T-cell (primary cell): ENCODE results near the gene LARP1. TPM values are rescaled to one million over a fixed set of nuclear protein-coding genes. Genes with fewer than 3 reads are reported as not detected.

Experiments used
- ATAC-seq, 4 experiments: fragments of 200-7000 bp in 3 of 4; fragments of 150-1000 bp in 1 of 4; cut with Tn5 transposase; replicated peaks in 1 of 4; 1 replicate in 3 of 4; 2 replicates in 1 of 4; pipeline ENCODE4 v1.10.0; 2021; ENCODE audit warnings: moderate library complexity in 3 of 4, mild to moderate bottlenecking in 2 of 4, moderate number of reproducible peaks in 1 of 4
- CTCF ChIA-PET, 2 donors: fragments of 300-600 bp; sonication (Branson Sonifier 250); formaldehyde crosslinking; loops; one replicate each; lab custom pipeline; 2022; ENCODE audit warnings: antibody characterized with exemption in 2 of 2; lab: Charles Lee
- POLR2A ChIA-PET, 2 donors: fragments of 300-600 bp; sonication (Branson Sonifier 250); formaldehyde crosslinking; loops; one replicate each; lab custom pipeline; 2022; ENCODE audit warnings: antibody characterized with exemption in 2 of 2; lab: Charles Lee
- DNase-seq, 35 experiments: peaks; one replicate each; pipeline versions ENCODE4 v3.0.0 to v3.0.0-alpha.2; 2013 to 2023
- H3K27ac ChIP-seq: one replicate; pipeline ENCODE4 v1.5.1; 2013; ENCODE audit warnings: low read length
- H3K27me3 ChIP-seq, 2 experiments: replicated peaks in 1 of 2; 1 replicate in 1 of 2; 2 replicates in 1 of 2; pipeline versions ENCODE4 v1.6.1 to v1.7.0; 2013; ENCODE audit warnings: low read length in 1 of 2, mixed read lengths in 1 of 2; ENCODE audit not compliant: control insufficient read depth in 2 of 2, insufficient read depth in 2 of 2; ENCODE audit errors: extremely low read depth in 1 of 2
- H3K36me3 ChIP-seq, 2 donors: 1 replicate in 1 of 2; 2 replicates in 1 of 2; pipeline versions ENCODE4 v1.6.1 to v1.7.0; 2013; ENCODE audit warnings: low read length in 1 of 2; ENCODE audit not compliant: control insufficient read depth in 2 of 2, insufficient read depth in 1 of 2; ENCODE audit errors: extremely low read depth in 1 of 2
- H3K4me1 ChIP-seq, 2 experiments: 1 replicate in 1 of 2; 2 replicates in 1 of 2; pipeline versions ENCODE4 v1.6.1 to v1.7.0; 2013; ENCODE audit warnings: low read length in 2 of 2, mixed read lengths in 1 of 2; ENCODE audit not compliant: insufficient read depth in 2 of 2, control insufficient read depth in 1 of 2; ENCODE audit errors: extremely low read depth in 1 of 2
- H3K4me3 ChIP-seq, 2 donors: 1 replicate in 1 of 2; 2 replicates in 1 of 2; pipeline versions ENCODE4 v1.5.1 to v1.7.0; 2013; ENCODE audit warnings: mild to moderate bottlenecking in 2 of 2, low read length in 1 of 2, moderate library complexity in 1 of 2; ENCODE audit not compliant: control insufficient read depth in 1 of 2; ENCODE audit errors: extremely low read depth in 1 of 2
- H3K9me3 ChIP-seq: 2 replicates; pipeline ENCODE4 v1.7.0; 2013
- H3K27ac Mint-ChIP-seq, 2 donors: one replicate each; pipeline ENCODE4 v1.8.0; 2020 to 2021; ENCODE audit warnings: mild to moderate bottlenecking in 2 of 2, mixed read lengths in 2 of 2
- H3K27me3 Mint-ChIP-seq, 2 donors: one replicate each; pipeline ENCODE4 v1.8.0; 2021 to 2022; ENCODE audit warnings: mixed read lengths in 2 of 2
- H3K36me3 Mint-ChIP-seq: one replicate; pipeline ENCODE4 v1.8.0; 2021; ENCODE audit warnings: mixed read lengths
- H3K4me1 Mint-ChIP-seq, 3 donors: one replicate each; pipeline ENCODE4 v1.8.0; 2020 to 2022; ENCODE audit warnings: mixed read lengths in 3 of 3, mild to moderate bottlenecking in 1 of 3
- H3K4me3 Mint-ChIP-seq, 3 donors: one replicate each; pipeline ENCODE4 v1.8.0; 2020 to 2022; ENCODE audit warnings: mild to moderate bottlenecking in 3 of 3, mixed read lengths in 3 of 3, moderate library complexity in 3 of 3
- H3K9me3 Mint-ChIP-seq, 3 donors: one replicate each; pipeline ENCODE4 v1.8.0; 2020 to 2022; ENCODE audit warnings: mixed read lengths in 3 of 3
- WGBS: methylation state at CpG from one replicate; pipeline ENCODE4 v1.1.5; 2013; ENCODE audit warnings: missing lambda C conversion rate; ENCODE audit not compliant: insufficient coverage; 5-methylcytosine and 5-hydroxymethylcytosine counted together
- total RNA-seq, 35 experiments: library from RNA in 6 of 35; stranded (reverse) in 6 of 35; fragments of 120-200 nt in 1 of 35; gene quantifications; one replicate each; pipeline versions ENCODE4 v1.2.1 to v1.2.4 and lab custom pipeline; 2013 to 2026

Gene LARP1
- total RNA-seq, 5 donors from 2014 or later (not counting 1 experiment from before 2014, with no cell fraction given), result 137 to 201 (median 182) TPM

DNA sequence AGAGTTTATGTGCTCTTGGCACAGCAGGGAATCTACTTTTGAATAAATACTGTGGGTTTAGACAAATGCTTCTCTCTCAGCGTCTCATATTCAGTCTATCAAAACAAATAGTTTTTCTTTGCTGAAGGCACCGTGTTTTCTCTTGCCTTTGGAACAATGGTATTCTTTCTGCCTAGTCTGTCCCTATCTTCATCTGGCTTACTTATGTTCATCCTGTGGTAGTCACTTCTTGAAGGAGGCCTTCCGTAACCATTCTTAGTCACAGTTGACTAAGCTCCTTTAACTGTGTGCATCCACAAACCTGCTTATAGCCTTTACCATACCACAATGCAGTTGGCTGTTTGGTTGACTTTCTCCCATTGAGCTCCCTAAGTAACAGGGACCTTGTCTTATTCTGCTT, 45.9 kb downstream of the LARP1 start:
- ChIA-PET POLR2A (interaction anchor here in 1 of 2 donors (0.5 kb wide), 1 partner anchor 312 kb away, joined by 3 read pairs; no protein-coding TSS in a partner anchor), CTCF (interaction anchor here in 1 of 2 donors (0.5 kb wide), 1 partner anchor 98 kb away, joined by 3 read pairs; no protein-coding TSS in a partner anchor)
- Histone ChIP-seq H3K4me3 (no peak overlapping the region), H3K4me1 (no peaks in the 10 kb centered on the region), H3K9me3 (no peaks in the 10 kb centered on the region), H3K27me3 (no peaks in the 10 kb centered on the region), H3K36me3 (peaks cover 17 to 88% of the 10 kb centered on the region in 2 donors), H3K27ac (no peak overlapping the region)
- H3K36me3 Mint-ChIP-seq, result peaks cover 69% of the 10 kb centered on the region
- no peaks in the 10 kb centered on the region for H3K9me3 Mint-ChIP-seq
- no peak for ATAC-seq
- DNase-seq, result no peak
- no peaks in the 10 kb centered on the region for H3K27me3 Mint-ChIP-seq
- no peak overlapping the region for H3K27ac Mint-ChIP-seq
- H3K4me1 Mint-ChIP-seq, result peaks cover 8 to 11% (median 8%) of the 10 kb centered on the region in 3 donors
- WGBS, result 100% methylated on average over 1 of the region's 3 CpGs
- no peak overlapping the region for H3K4me3 Mint-ChIP-seq

GRCh38 chr5:154802050-154802449, 46.9 kb downstream of the LARP1 start:
- Histone ChIP-seq H3K4me1 (no peaks in the 10 kb centered on the region), H3K27ac (no peak overlapping the region), H3K27me3 (no peaks in the 10 kb centered on the region), H3K36me3 (peaks cover 17 to 89% of the 10 kb centered on the region in 2 donors), H3K4me3 (no peak overlapping the region), H3K9me3 (no peaks in the 10 kb centered on the region)
- POLR2A ChIA-PET, result no interaction called here
- Mint-ChIP-seq H3K36me3 (peaks cover 70% of the 10 kb centered on the region), H3K9me3 (no peaks in the 10 kb centered on the region), H3K4me3 (no peak overlapping the region), H3K4me1 (peaks cover 8 to 9% (median 8%) of the 10 kb centered on the region in 3 donors), H3K27me3 (no peaks in the 10 kb centered on the region), H3K27ac (peak overlapping the region in 1 of 2 donors; percentile 55)
- DNase-seq, result no peak
- ATAC-seq, result no peak
- WGBS, result 100% methylated on average over 3 of the region's 9 CpGs
- CTCF ChIA-PET, result interaction anchor here in 1 of 2 donors (0.6 kb wide), 1 partner anchor 15 kb away, joined by 4 read pairs; no protein-coding TSS in a partner anchor

DNA sequence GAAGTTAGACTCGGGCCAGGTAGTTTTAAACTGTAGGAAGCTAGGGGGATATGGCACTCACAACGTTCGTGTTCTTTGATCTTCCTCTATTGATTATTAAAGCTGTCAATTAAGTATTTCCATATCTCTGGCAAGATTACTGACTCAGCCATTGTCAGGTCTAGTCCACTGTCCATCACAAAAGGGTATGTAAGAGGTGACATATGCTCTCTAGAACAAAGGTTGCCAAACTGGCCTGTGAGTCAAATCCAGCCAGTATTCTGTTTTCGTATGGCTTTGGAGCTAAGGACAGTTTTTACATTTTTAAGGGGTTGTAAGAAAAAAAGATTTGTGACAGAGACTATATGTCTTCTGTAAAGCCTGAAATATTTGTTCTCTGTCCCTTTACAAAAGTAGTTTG, 51.0 kb downstream of the LARP1 start:
- H3K4me3 Mint-ChIP-seq, result no peak overlapping the region
- DNase-seq, result no peak
- no peak overlapping the region for H3K27ac Mint-ChIP-seq
- WGBS, result no CpG with 5 or more reads among the region's 4 CpGs
- H3K27me3 Mint-ChIP-seq, result no peaks in the 10 kb centered on the region
- CTCF ChIA-PET, result no interaction called here
- peaks cover 68% of the 10 kb centered on the region for H3K36me3 Mint-ChIP-seq
- Histone ChIP-seq H3K4me1 (no peaks in the 10 kb centered on the region), H3K4me3 (no peak overlapping the region), H3K9me3 (no peaks in the 10 kb centered on the region), H3K27ac (no peak overlapping the region), H3K36me3 (peaks cover 15 to 85% of the 10 kb centered on the region in 2 donors), H3K27me3 (no peaks in the 10 kb centered on the region)
- peaks cover under 1 to 8% (median 2%) of the 10 kb centered on the region in 3 donors for H3K4me1 Mint-ChIP-seq
- no peak for ATAC-seq
- H3K9me3 Mint-ChIP-seq, result no peaks in the 10 kb centered on the region
- POLR2A ChIA-PET, result no interaction called here

GRCh38 chr5:154811239-154811638, 56.1 kb downstream of the LARP1 start:
- Histone ChIP-seq H3K27ac (no peak overlapping the region), H3K4me3 (no peak overlapping the region), H3K4me1 (peaks cover 8 to 21% of the 10 kb centered on the region in 2 experiments), H3K36me3 (peaks cover 17 to 76% of the 10 kb centered on the region in 2 donors), H3K9me3 (no peaks in the 10 kb centered on the region), H3K27me3 (no peaks in the 10 kb centered on the region)
- WGBS, result no CpG with 5 or more reads among the region's 7 CpGs
- DNase-seq (no peak), ATAC-seq (no peak)
- ChIA-PET POLR2A (interaction anchor here in 1 of 2 donors (0.6 kb wide), 1 partner anchor 162 kb away, joined by 4 read pairs; no protein-coding TSS in a partner anchor), CTCF (interaction anchor here (0.5 to 1.2 kb wide), 3 partner anchors 90 to 314 kb away, joined by 3 to 8 read pairs (median 3); no protein-coding TSS in a partner anchor)
- Mint-ChIP-seq H3K36me3 (peaks cover 61% of the 10 kb centered on the region), H3K4me3 (no peak overlapping the region), H3K27ac (peak overlapping the region; percentile 18 to 27), H3K27me3 (no peaks in the 10 kb centered on the region), H3K4me1 (peaks cover 31 to 37% (median 32%) of the 10 kb centered on the region in 3 donors), H3K9me3 (no peaks in the 10 kb centered on the region)

- H3K27me3 ChIP-seq, result no peaks in the 10 kb centered on the region
- CTCF ChIA-PET, result interaction anchor here (0.6 to 1.2 kb wide), 3 partner anchors 30 to 315 kb away, joined by 3 to 6 read pairs (median 3); no protein-coding TSS in a partner anchor
- no peaks in the 10 kb centered on the region for H3K9me3 ChIP-seq
- POLR2A ChIA-PET, result interaction anchor here in 1 of 2 donors (0.6 kb wide), 1 partner anchor 163 kb away, joined by 4 read pairs; no protein-coding TSS in a partner anchor
- Mint-ChIP-seq H3K27ac (peak overlapping the region in 1 of 2 donors; percentile 85), H3K36me3 (peaks cover 60% of the 10 kb centered on the region), H3K4me3 (peak overlapping the region in 1 of 3 donors; percentile 46), H3K27me3 (no peaks in the 10 kb centered on the region), H3K4me1 (peaks cover 32 to 37% (median 33%) of the 10 kb centered on the region in 3 donors), H3K9me3 (no peaks in the 10 kb centered on the region)
- WGBS, result 65% methylated on average over 2 of the region's 3 CpGs
- no peak overlapping the region for H3K4me3 ChIP-seq
- H3K4me1 ChIP-seq, result peaks cover 8 to 21% of the 10 kb centered on the region in 2 experiments
- peaks cover 18 to 76% of the 10 kb centered on the region in 2 donors for H3K36me3 ChIP-seq
- DNase-seq (peak; percentile 14 to 81 (median 57)), ATAC-seq (peak; percentile 58 to 64 (median 60))
- peak overlapping the region; percentile 10 for H3K27ac ChIP-seq
These were observed 56.7 kb downstream of the LARP1 start for GRCh38 chr5:154811653-154812465.

DNA sequence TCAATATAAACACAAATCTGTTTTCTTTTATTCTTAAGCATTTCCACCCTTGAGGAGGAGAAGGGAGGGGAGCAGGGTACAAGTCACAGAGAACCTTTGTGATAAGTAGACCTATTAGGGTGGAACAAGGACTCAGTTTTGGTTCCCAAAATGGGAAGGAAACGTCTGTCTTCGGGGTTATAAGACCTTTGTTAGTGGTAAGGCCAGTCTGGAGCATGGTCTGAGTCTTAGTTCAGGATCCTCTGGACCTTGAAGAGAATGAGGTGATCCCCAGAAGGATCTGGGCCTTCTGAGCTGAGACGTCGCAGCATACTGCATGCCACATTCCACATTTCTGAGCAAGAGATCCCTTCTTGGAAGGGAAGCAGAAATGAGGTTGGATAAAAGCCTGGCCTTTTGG, 58.0 kb downstream of the LARP1 start:
- H3K4me1 Mint-ChIP-seq, result peaks cover 32 to 37% (median 33%) of the 10 kb centered on the region in 3 donors
- no peaks in the 10 kb centered on the region for H3K9me3 ChIP-seq
- H3K4me3 Mint-ChIP-seq, result peak overlapping the region in 1 of 3 donors; percentile 46
- peak overlapping the region; percentile 52 for H3K27ac ChIP-seq
- ChIA-PET POLR2A (no interaction called here), CTCF (interaction anchor here in 1 of 2 donors (0.6 to 1.2 kb wide), 2 partner anchors 55 to 152 kb away, joined by 4 to 9 read pairs; no protein-coding TSS in a partner anchor)
- H3K27me3 Mint-ChIP-seq, result no peaks in the 10 kb centered on the region
- 40% methylated on average over 1 of the region's 4 CpGs for WGBS
- H3K4me1 ChIP-seq, result peaks cover 8 to 21% of the 10 kb centered on the region in 2 experiments
- H3K4me3 ChIP-seq, result no peak overlapping the region
- ATAC-seq, result no peak
- peaks cover 17 to 69% of the 10 kb centered on the region in 2 donors for H3K36me3 ChIP-seq
- no peak for DNase-seq
- no peaks in the 10 kb centered on the region for H3K27me3 ChIP-seq
- H3K9me3 Mint-ChIP-seq, result no peaks in the 10 kb centered on the region
- peak overlapping the region; percentile 81 to 90 for H3K27ac Mint-ChIP-seq
- peaks cover 58% of the 10 kb centered on the region for H3K36me3 Mint-ChIP-seq
